DMS153 treated with DMSO at 0.1 percent for 48 hours (cell line): ENCODE data around the gene SNRPD1.
"Not testable (repeated sequence)": the region's sequence is repeated elsewhere in the genome, so short reads cannot be mapped to it uniquely, and the experiment has no call there.

Experiments used
- DNase-seq: peaks from one replicate; lab custom pipeline; 2025; ENCODE audit not compliant: unreplicated experiment; lab: John Stamatoyannopoulos, UW

Gene SNRPD1

GRCh38 chr18:21612125-21613039 is at the start of gene SNRPD1:
SNRPD1 (plus strand) TSS chr18:21612314; CDS start chr18:21612430, 116 bp downstream.
- DNase-seq = peak; percentile 73

DNA sequence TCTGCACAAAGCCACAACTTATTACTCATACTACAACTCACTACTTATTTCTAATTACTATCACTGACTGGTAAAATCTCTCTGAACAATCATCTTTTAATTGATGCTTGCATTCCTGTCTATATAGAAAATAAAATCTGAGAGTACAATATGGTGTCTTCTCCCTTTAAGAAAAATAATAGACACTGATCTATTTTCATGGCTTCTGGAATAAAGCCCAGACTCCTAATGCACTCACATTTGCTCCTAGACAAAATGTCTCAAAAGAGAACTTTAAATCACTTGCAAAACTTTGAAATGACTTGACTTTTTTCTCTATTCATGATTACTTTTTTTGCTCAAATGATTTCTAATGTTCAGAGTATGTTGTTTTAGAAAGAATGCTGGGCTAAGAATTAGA is 40.3 kb upstream of the SNRPD1 start:
- DNase-seq = no peak

DNA sequence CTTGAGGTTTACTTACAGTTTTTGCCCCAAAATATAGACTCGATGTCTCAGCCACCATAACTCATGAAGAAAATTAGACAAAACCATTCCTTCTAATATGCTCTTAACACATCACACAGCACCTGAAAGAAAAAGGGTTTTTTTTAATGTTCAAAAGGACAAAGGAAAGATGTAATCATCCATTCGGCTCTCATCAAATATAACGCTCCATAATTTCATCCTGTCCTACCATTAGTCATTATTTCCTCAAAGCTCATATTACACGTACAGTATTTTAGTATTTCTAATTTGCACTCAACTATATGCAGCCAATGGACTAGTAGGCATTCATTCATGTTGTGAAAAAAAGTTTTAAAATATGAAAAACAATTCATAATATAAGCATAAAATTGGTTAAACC is 36.5 kb upstream of the SNRPD1 start:
- DNase-seq = no peak

GRCh38 chr18:21584391-21584790 is 27.7 kb upstream of the SNRPD1 start:
- no peak for DNase-seq

DNA sequence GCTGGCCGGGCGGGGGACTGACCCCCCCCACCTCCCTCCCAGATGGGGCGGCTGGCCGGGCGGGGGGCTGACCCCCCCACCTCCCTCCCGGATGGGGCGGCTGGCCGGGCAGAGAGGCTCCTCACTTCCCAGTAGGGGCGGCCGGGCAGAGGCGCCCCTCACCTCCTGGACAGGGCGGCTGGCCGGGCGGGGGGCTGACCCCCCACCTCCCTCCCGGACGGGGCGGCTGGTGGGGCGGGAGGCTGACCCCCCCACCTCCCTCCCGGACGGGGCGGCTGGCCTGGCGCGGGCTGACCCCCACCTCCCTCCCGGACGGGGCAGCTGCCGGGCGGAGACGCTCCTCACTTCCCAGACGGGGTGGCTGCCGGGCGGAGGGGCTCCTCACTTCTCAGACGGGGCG is 19.8 kb upstream of the SNRPD1 start:
- not testable (repeated sequence) for DNase-seq

- no peak for DNase-seq
These were observed 18.4 kb upstream of the SNRPD1 start for GRCh38 chr18:21593540-21594257.

GRCh38 chr18:21597620-21598019 is 14.5 kb upstream of the SNRPD1 start:
- no peak for DNase-seq

- no peak for DNase-seq
These were observed 13.2 kb upstream of the SNRPD1 start for GRCh38 chr18:21598726-21599584.

- DNase-seq = peak; percentile 67
These were observed 12.3 kb upstream of the SNRPD1 start for GRCh38 chr18:21599585-21600525.

GRCh38 chr18:21600526-21601410 is 11.3 kb upstream of the SNRPD1 start, which contains the start of gene ESCO1:
ESCO1 (minus strand) TSS chr18:21600704; CDS start chr18:21574843, 25,861 bp downstream.
- DNase-seq = peak; percentile 97

DNA sequence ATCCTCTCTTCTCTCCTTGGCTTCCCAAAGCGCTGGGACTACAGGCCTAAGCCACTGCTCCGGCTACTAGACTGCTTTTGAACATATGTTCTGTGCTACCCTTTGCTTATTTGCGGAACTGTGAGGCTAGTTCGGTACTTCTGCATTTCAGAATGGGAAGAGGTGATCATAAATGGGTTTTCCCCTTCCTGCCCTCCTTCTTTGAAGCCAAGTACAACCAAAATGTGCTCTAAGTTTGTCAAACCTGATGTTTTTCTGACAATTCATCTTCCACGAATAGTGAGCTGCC is 9.9 kb upstream of the SNRPD1 start:
- no peak for DNase-seq

DNA sequence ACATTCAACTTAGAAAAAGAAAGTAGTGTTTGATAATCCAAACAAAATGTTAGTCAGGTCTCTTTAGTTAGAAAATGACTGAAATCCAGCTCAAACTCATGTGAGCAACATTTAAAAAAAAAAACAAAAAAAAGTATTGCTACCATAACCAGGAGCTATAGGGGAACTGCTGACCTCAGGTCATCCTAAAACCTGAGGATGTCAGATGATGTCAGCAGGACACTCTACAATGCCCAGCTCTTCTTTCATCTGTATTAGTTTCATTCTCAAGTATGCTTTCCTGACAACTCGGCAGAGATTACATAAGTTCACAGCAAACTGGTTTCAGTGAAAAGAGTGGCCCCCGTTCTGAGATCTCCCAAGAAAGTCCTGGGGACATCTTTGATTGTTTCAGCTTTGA is 7.4 kb upstream of the SNRPD1 start:
- no peak for DNase-seq

GRCh38 chr18:21605213-21605612 is 6.9 kb upstream of the SNRPD1 start:
- DNase-seq = no peak

DNA sequence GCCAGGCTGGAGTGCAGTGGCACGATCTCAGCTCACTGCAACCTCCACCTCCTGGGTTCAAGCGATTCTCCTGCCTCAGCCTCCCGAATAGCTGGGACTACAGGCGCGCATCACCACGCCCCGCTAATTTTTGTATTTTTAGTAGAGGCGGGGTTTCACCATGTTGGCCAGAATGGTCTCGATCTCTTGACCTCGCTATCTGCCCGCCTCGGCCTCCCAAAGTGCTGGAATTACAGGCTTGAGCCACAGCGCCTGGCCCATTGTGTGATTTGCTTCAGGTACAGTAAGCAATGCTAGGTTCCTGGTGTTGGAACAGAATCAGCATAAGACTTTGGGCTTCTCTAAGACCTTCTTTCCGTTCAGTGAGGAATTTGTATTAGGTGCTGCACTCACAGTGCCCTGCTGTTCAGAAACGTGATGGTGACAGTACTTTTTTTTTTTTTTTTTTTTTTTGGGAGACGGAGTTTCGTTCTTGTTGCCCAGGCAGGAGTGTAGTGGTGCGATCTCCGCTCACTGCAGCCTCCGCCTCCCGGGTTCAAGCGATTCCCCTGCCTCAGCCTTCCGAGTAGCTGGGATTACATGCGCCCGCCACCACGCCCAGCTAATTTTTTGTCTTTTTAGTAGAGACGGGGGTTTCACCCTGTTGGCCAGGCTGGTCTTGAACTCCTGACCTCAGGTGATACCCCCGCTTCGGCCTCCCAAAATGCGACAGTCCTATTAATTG is 551 bp upstream of the SNRPD1 start:
- DNase-seq = not testable (repeated sequence)

DNA sequence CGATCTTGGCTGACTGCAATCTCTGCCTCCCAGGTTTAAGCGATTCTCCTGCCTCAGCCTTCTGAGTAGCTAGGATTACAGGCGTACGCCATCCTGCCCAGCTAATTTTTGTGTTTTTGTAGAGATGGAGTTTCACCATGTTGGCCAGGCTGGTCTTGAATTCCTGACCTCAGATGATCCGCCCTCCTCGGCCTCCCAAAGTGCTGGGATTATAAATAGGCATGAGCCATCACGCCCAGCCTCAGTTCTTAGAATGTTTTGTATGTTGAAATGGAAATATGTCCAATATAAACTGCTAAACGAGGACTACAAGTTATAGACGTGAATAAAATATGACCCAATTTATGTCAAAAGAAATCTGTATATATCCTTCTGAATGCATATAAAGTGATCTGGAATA is 9.5 kb downstream of the SNRPD1 start:
- not testable (repeated sequence) for DNase-seq

GRCh38 chr18:21629089-21629832 is 17.1 kb downstream of the SNRPD1 start:
- no peak for DNase-seq

GRCh38 chr18:21632393-21632792 is 20.3 kb downstream of the SNRPD1 start:
- no peak for DNase-seq
